IMR-90 (cell line): ENCODE measurements around the gene SOS1. TPM values are rescaled to one million over a fixed set of nuclear protein-coding genes. Genes with fewer than 3 reads are reported as not detected.

Experiments used
- ATAC-seq: fragments of 200-7000 bp; cut with Tn5 transposase; 2 replicates; pipeline ENCODE4 v1.9.1; 2020; ENCODE audit warnings: low read depth, mild to moderate bottlenecking, moderate library complexity
- BruUV-seq: library from RNA; stranded (reverse); fragments of 400-500 nt; replicated peaks from 2 replicates; lab custom pipeline; 2021; lab: Mats Ljungman, UMichigan
- CTCF ChIA-PET: fragments of 300-600 bp; formaldehyde crosslinking; extraction: SDS; loops from one replicate; lab custom pipeline; 2021; ENCODE audit warnings: antibody characterized with exemption; lab: Yijun Ruan, JAX
- POLR2A ChIA-PET: fragments of 300-600 bp; sonication (Branson Sonifier 250); formaldehyde crosslinking; loops from one replicate; lab custom pipeline; 2022; ENCODE audit warnings: antibody characterized with exemption; ENCODE audit not compliant: unreplicated experiment; lab: Charles Lee
- DNase-seq: peaks from one replicate; pipeline ENCODE4 v3.0.0; 2013
- H2AFZ ChIP-seq: replicated peaks from 2 replicates; pipeline ENCODE3; 2013; ENCODE audit warnings: low read length, mild to moderate bottlenecking; ENCODE audit not compliant: poor library complexity
- H2AK5ac ChIP-seq: 2 replicates; pipeline ENCODE4 v1.6.1; 2013; ENCODE audit warnings: low read depth, low read length, inconsistent platforms
- H2AK9ac ChIP-seq: replicated peaks from 2 replicates; pipeline ENCODE3; 2013; ENCODE audit warnings: mild to moderate bottlenecking, low read depth, low read length, moderate library complexity; ENCODE audit not compliant: poor library complexity
- H2BK120ac ChIP-seq: 2 replicates; pipeline ENCODE4 v1.6.1; 2013; ENCODE audit warnings: low read depth, low read length, inconsistent platforms
- H2BK15ac ChIP-seq: 3 replicates; pipeline ENCODE4 v1.6.1; 2013; ENCODE audit warnings: low read depth, low read length, inconsistent platforms
- H2BK20ac ChIP-seq: 2 replicates; pipeline ENCODE4 v1.6.1; 2013; ENCODE audit warnings: low read depth, mild to moderate bottlenecking, inconsistent platforms, low read length, moderate library complexity
- H2BK5ac ChIP-seq: 2 replicates; pipeline ENCODE4 v1.6.1; 2013; ENCODE audit warnings: mild to moderate bottlenecking, low read depth, low read length, inconsistent platforms; ENCODE audit not compliant: poor library complexity, severe bottlenecking
- H3K14ac ChIP-seq: replicated peaks from 2 replicates; pipeline ENCODE4 v1.6.1; 2013; ENCODE audit warnings: low read depth, low read length, inconsistent platforms
- H3K18ac ChIP-seq: 2 replicates; pipeline ENCODE4 v1.6.1; 2013; ENCODE audit warnings: low read depth, low read length, control low read depth
- H3K23ac ChIP-seq: 2 replicates; pipeline ENCODE4 v1.6.1; 2013; ENCODE audit warnings: low read depth, low read length, inconsistent platforms
- H3K27ac ChIP-seq: 2 replicates; pipeline ENCODE4 v1.5.1; 2013; ENCODE audit warnings: mild to moderate bottlenecking, control low read depth, low read length; ENCODE audit not compliant: insufficient read depth
- H3K27me3 ChIP-seq: 2 replicates; pipeline ENCODE4 v1.6.1; 2013; ENCODE audit warnings: low read length; ENCODE audit not compliant: control insufficient read depth, insufficient read depth
- H3K36me3 ChIP-seq: 2 replicates; pipeline ENCODE4 v1.6.1; 2013; ENCODE audit warnings: low read length, mixed read lengths; ENCODE audit not compliant: control insufficient read depth, insufficient read depth
- H3K4ac ChIP-seq: 2 replicates; pipeline ENCODE4 v1.6.1; 2013; ENCODE audit warnings: low read depth, low read length, inconsistent platforms
- H3K4me1 ChIP-seq: 2 replicates; pipeline ENCODE4 v1.6.1; 2013; ENCODE audit warnings: low read length, mixed read lengths; ENCODE audit not compliant: control insufficient read depth, insufficient read depth
- H3K4me2 ChIP-seq: 2 replicates; pipeline ENCODE4 v1.6.1; 2013; ENCODE audit warnings: low read depth, mild to moderate bottlenecking, control low read depth, low read length, moderate library complexity
- H3K4me3 ChIP-seq: 2 replicates; pipeline ENCODE4 v1.5.1; 2013; ENCODE audit warnings: low read depth, mild to moderate bottlenecking, control low read depth, low read length, moderate library complexity; ENCODE audit not compliant: insufficient read depth
- H3K56ac ChIP-seq: 2 replicates; pipeline ENCODE4 v1.6.1; 2013; ENCODE audit warnings: low read length, inconsistent platforms; ENCODE audit not compliant: insufficient read depth; ENCODE audit errors: extremely low read depth
- H3K79me1 ChIP-seq, 2 experiments: 2 replicates each; pipeline ENCODE4 v1.6.1; 2013; ENCODE audit warnings: low read length in 2 of 2, inconsistent platforms in 1 of 2, low read depth in 1 of 2
- H3K9ac ChIP-seq: 2 replicates; pipeline ENCODE4 v1.6.1; 2013; ENCODE audit warnings: low read depth, low read length, control low read depth
- H3K9me1 ChIP-seq: 2 replicates; pipeline ENCODE4 v1.6.1; 2013; ENCODE audit warnings: low read length, inconsistent platforms; ENCODE audit not compliant: insufficient read depth
- H3K9me3 ChIP-seq: 2 replicates; pipeline ENCODE4 v1.6.1; 2013; ENCODE audit warnings: low read length; ENCODE audit not compliant: control insufficient read depth, insufficient read depth
- H4K20me1 ChIP-seq: 2 replicates; pipeline ENCODE4 v1.6.1; 2013; ENCODE audit warnings: low read length, inconsistent platforms; ENCODE audit not compliant: insufficient read depth
- H4K5ac ChIP-seq: 2 replicates; pipeline ENCODE4 v1.6.1; 2013; ENCODE audit warnings: mild to moderate bottlenecking, low read depth, low read length, control low read depth
- H4K8ac ChIP-seq, 2 experiments: 2 replicates each; pipeline ENCODE4 v1.6.1; 2013; ENCODE audit warnings: low read depth in 2 of 2, low read length in 2 of 2, control low read depth in 1 of 2, inconsistent platforms in 1 of 2
- H4K91ac ChIP-seq: 2 replicates; pipeline ENCODE4 v1.6.1; 2013; ENCODE audit warnings: low read depth, low read length, inconsistent platforms; ENCODE audit not compliant: insufficient read depth
- RCOR1 ChIP-seq: IDR thresholded peaks from 2 replicates; pipeline ENCODE4 v1.6.1; 2012; ENCODE audit warnings: mild to moderate bottlenecking, low read length, improper control_type of control experiment; ENCODE audit not compliant: insufficient replicate concordance
- SMC3 ChIP-seq: fragments of 150-350 bp; IDR thresholded peaks from 2 replicates; pipeline ENCODE4 v1.6.1; 2016; ENCODE audit warnings: low read depth, mild to moderate bottlenecking, antibody characterized with exemption, low read length, moderate library complexity
- WGBS, 2 experiments: methylation state at CpG; one replicate each; pipeline versions ENCODE4 v1.1.5 to v1.1.7; 2013; ENCODE audit warnings: missing lambda C conversion rate in 2 of 2; ENCODE audit not compliant: insufficient read length in 1 of 2; ENCODE audit errors: extremely low coverage in 2 of 2; 5-methylcytosine and 5-hydroxymethylcytosine counted together
- dilution Hi-C: fragments of 300-500 bp; cut with HindIII; formaldehyde crosslinking; loops from one replicate; pipeline ENCODE4 v1.14.3; 2018; ENCODE audit warnings: low sequenced_read_pairs; ENCODE audit not compliant: unreplicated experiment
- in situ Hi-C: fragments of 300-500 bp; cut with MboI; formaldehyde crosslinking; loops from 3 replicates; pipeline ENCODE4 v1.14.3; 2019; ENCODE audit warnings: low sequenced_read_pairs, inconsistent platforms, mixed read lengths
- intact Hi-C: fragments of 100-400 bp; cut with micrococcal nuclease; formaldehyde crosslinking; loops from 2 replicates; pipeline ENCODE4 v1.10.0; 2022
- polyA plus RNA-seq, 3 experiments: library from polyadenylated mRNA; depleted of rRNA; stranded (reverse); fragments of >200 nt; gene quantifications; 2 replicates each; pipeline ENCODE4 v1.2.3, GENCODE V29; 2012; ENCODE audit warnings: low replicate concordance in 1 of 3
- total RNA-seq: library from RNA; depleted of rRNA; stranded (reverse); fragments of >200 nt; gene quantifications from 2 replicates; pipeline ENCODE4 v1.2.3, GENCODE V29; 2012

Gene SOS1
- total and polyA plus RNA-seq, 2 of the 4 experiments (the other 2 are of a cell fraction): 8.2 to 11.2 TPM

DNA sequence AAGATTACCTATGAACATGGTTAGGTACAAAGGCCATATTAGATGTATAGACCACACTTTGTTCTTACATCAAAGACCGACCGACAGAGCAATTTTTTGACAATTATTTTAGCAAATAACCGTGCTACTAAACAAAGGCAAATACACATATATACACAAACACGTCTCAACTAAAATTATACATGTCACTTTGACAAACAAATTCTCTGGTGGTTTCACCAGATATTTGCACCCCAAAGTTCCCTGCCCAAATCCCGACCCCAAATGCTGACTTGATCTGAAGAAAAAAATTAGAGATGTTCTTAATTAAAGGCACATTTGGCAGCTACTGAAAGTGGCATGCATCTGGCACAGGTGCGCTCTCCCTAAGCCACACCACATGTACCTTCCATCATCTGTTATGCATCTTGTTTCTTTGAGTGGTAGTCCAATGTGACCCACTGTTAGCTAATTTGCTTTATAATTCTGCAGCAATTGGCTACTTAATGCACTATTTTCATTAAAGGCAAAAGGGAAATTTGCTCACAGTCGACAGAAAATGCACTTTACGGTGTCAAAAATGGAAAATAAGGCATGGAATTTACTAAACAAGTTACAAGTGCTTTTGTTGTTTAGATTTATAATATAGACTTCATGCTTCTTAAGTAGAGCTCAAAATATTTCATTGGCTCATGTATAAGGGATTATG, 139.0 kb downstream of the SOS1 start:
- Histone ChIP-seq H3K4me2 (no peak overlapping the region), H4K8ac (no peak overlapping the region), H3K4me1 (no peaks in the 10 kb centered on the region), H3K36me3 (peaks cover 14% of the 10 kb centered on the region), H3K23ac (no peak overlapping the region), H3K18ac (no peak overlapping the region), H3K4me3 (no peak overlapping the region), H3K4ac (no peak overlapping the region), H3K14ac (no peak overlapping the region), H4K20me1 (no peaks in the 10 kb centered on the region), H3K27ac (no peak overlapping the region), H3K79me1 (no peaks in the 10 kb centered on the region), H2BK20ac (no peak overlapping the region), H3K56ac (no peak overlapping the region), H4K91ac (no peak overlapping the region), H2BK15ac (no peak overlapping the region), H2AK9ac (no peak overlapping the region), H3K9ac (no peak overlapping the region), H3K9me3 (no peaks in the 10 kb centered on the region), H2BK5ac (no peak overlapping the region), H3K9me1 (peaks cover 4% of the 10 kb centered on the region; the same call in 1 of the 2 replicates), H3K27me3 (no peaks in the 10 kb centered on the region), H2BK120ac (no peak overlapping the region), H2AFZ (no peak overlapping the region), H4K5ac (no peak overlapping the region), H2AK5ac (no peak overlapping the region)
- dilution Hi-C loops (no loop called here), intact Hi-C loops (no loop called here), in situ Hi-C loops (no loop called here)
- TF ChIP-seq RCOR1 (no peak), SMC3 (no peak)
- DNase-seq (no peak), ATAC-seq (no peak)
- WGBS, 2 experiments: 93% methylated on average over 3 of the region's 8 CpGs; no CpG with 5 or more reads in 1 of the 2 experiments
- ChIA-PET CTCF (no interaction called here), POLR2A (no interaction called here)
- BruUV-seq: no TSS peak
